CD4-positive, alpha-beta T cell (primary cell): ENCODE data around the gene SCN4A. TPM values are rescaled to one million over a fixed set of nuclear protein-coding genes. Genes with fewer than 3 reads are reported as not detected.
A peak's percentile ranks its signal among the peaks of the same experiment; 100 is the strongest.

ENCODE experiments used
- ATAC-seq: fragments of 200-7000 bp; cut with Tn5 transposase; one replicate; pipeline ENCODE4 v1.10.0; 2022; ENCODE audit warnings: mild to moderate bottlenecking; ENCODE audit not compliant: poor library complexity
- CTCF ChIA-PET: fragments of 350-600 bp; sonication (Branson Sonifier 250); formaldehyde crosslinking; loops from one replicate; lab custom pipeline; 2021; ENCODE audit warnings: antibody characterized with exemption, inconsistent platforms; lab: Charles Lee
- POLR2A ChIA-PET: fragments of 350-600 bp; sonication (Branson Sonifier 250); formaldehyde crosslinking; loops from one replicate; lab custom pipeline; 2021; ENCODE audit warnings: antibody characterized with exemption, inconsistent platforms; lab: Charles Lee
- DNase-seq, 14 experiments: peaks; one replicate each; pipeline ENCODE4 v3.0.0-alpha.2; 2013 to 2020; ENCODE audit warnings: mixed read lengths in 2 of 14
- H3K27ac ChIP-seq, 2 donors: one replicate each; pipeline versions ENCODE4 v1.5.1 to v1.7.0; 2013; ENCODE audit warnings: low read length in 2 of 2, low read depth in 1 of 2, mild to moderate bottlenecking in 1 of 2
- H3K27me3 ChIP-seq, 2 experiments: 1 replicate in 1 of 2; 2 replicates in 1 of 2; pipeline versions ENCODE4 v1.6.1 to v1.7.0; 2013; ENCODE audit warnings: low read length in 2 of 2, control low read depth in 1 of 2, mild to moderate bottlenecking in 1 of 2, moderate library complexity in 1 of 2; ENCODE audit not compliant: insufficient read depth in 2 of 2, control insufficient read depth in 1 of 2
- H3K36me3 ChIP-seq: one replicate; pipeline ENCODE4 v1.6.1; 2013; ENCODE audit warnings: low read length, control low read depth; ENCODE audit not compliant: insufficient read depth
- H3K4me1 ChIP-seq: one replicate; pipeline ENCODE4 v1.6.1; 2013; ENCODE audit warnings: low read length, control low read depth; ENCODE audit not compliant: insufficient read depth
- H3K4me3 ChIP-seq: one replicate; pipeline ENCODE4 v1.5.1; 2013; ENCODE audit warnings: mild to moderate bottlenecking, low read length, moderate library complexity
- H3K9me3 ChIP-seq, 2 experiments: 1 replicate in 1 of 2; 2 replicates in 1 of 2; pipeline versions ENCODE4 v1.6.1 to v1.7.0; 2013; ENCODE audit warnings: low read length in 2 of 2, mild to moderate bottlenecking in 2 of 2, control low read depth in 1 of 2, moderate library complexity in 1 of 2; ENCODE audit not compliant: control insufficient read depth in 1 of 2, insufficient read depth in 1 of 2
- H3K27ac Mint-ChIP-seq: one replicate; pipeline ENCODE4 v1.8.0; 2020; ENCODE audit warnings: mixed read lengths
- H3K27me3 Mint-ChIP-seq: one replicate; pipeline ENCODE4 v1.8.0; 2021; ENCODE audit warnings: mixed read lengths
- H3K36me3 Mint-ChIP-seq: one replicate; pipeline ENCODE4 v1.8.0; 2021; ENCODE audit warnings: low read depth, mixed read lengths
- H3K4me1 Mint-ChIP-seq: one replicate; pipeline ENCODE4 v1.8.0; 2021; ENCODE audit warnings: low read depth, mixed read lengths
- H3K4me3 Mint-ChIP-seq: one replicate; pipeline ENCODE4 v1.8.0; 2020; ENCODE audit warnings: mild to moderate bottlenecking, mixed read lengths
- H3K9me3 Mint-ChIP-seq: one replicate; pipeline ENCODE4 v1.8.0; 2020; ENCODE audit warnings: mixed read lengths
- CTCF ChIP-seq: fragments of 200-600 bp; IDR thresholded peaks from one replicate; pipeline ENCODE4 v1.8.0; 2022; ENCODE audit warnings: antibody characterized with exemption, mild to moderate bottlenecking
- intact Hi-C, 2 experiments: fragments of 100-400 bp; cut with DNase I in 1 of 2; cut with micrococcal nuclease in 1 of 2; formaldehyde crosslinking; loops; one replicate each; pipeline versions ENCODE4 v1.15.1 to v1.9.0; 2023 to 2025; cut with DNase I, micrococcal nuclease
- total RNA-seq, 174 experiments: library from RNA in 2 of 174; stranded (reverse) in 2 of 174; gene quantifications; one replicate each; pipeline ENCODE4 v1.2.3 and lab custom pipeline; 2021 to 2026

SCN4A gene
- total RNA-seq, 2 experiments from 2014 or later = 0.03 TPM; not detected in 1

GRCh38 chr17:63989622-63990345 lies 17.1 kb upstream of the SCN4A start:
- Histone ChIP-seq H3K27me3 (no peaks in the 10 kb centered on the region), H3K27ac (no peak overlapping the region), H3K4me3 (no peak overlapping the region), H3K36me3 (no peaks in the 10 kb centered on the region), H3K4me1 (peaks cover 58% of the 10 kb centered on the region), H3K9me3 (no peaks in the 10 kb centered on the region)
- no peak for ATAC-seq
- intact Hi-C loops = loop anchor here (1.0 to 5.0 kb wide), 4 partner anchors 42 to 72 kb away; partner anchors contain the start of genes CD79B (in 1 of the 2) and GH1 (in 1 of the 2)
- H3K27ac Mint-ChIP-seq = peak overlapping the region; percentile 56
- no peak for DNase-seq
- peaks cover 61% of the 10 kb centered on the region for H3K4me1 Mint-ChIP-seq
- H3K27me3 Mint-ChIP-seq = no peaks in the 10 kb centered on the region
- H3K36me3 Mint-ChIP-seq = peaks cover 5% of the 10 kb centered on the region
- ChIA-PET POLR2A (interaction anchor here (1.1 to 1.6 kb wide), 5 partner anchors 27 to 156 kb away, joined by 4 to 14 read pairs (median 8); partner anchors contain the start of gene ICAM2), CTCF (interaction anchor here (0.6 to 2.8 kb wide), 16 partner anchors 10 to 157 kb away, joined by 3 to 30 read pairs (median 4); partner anchors contain the start of genes GH1 and ICAM2)
- H3K9me3 Mint-ChIP-seq = no peaks in the 10 kb centered on the region
- TF ChIP-seq CTCF = no peak
- peak overlapping the region; percentile 11 for H3K4me3 Mint-ChIP-seq

GRCh38 chr17:63988741-63989621 lies 16.3 kb upstream of the SCN4A start:
- H3K4me3 Mint-ChIP-seq = no peak overlapping the region

More at GRCh38 chr17:63988741-63989621, 16.3 kb upstream of the SCN4A start:
- Mint-ChIP-seq H3K27ac (no peak overlapping the region), H3K27me3 (no peaks in the 10 kb centered on the region), H3K36me3 (peaks cover 5% of the 10 kb centered on the region), H3K4me1 (peaks cover 61% of the 10 kb centered on the region), H3K9me3 (no peaks in the 10 kb centered on the region)
- ChIA-PET CTCF (interaction anchor here (0.6 to 2.1 kb wide), 3 partner anchors 9 to 70 kb away, joined by 3 to 24 read pairs (median 13); partner anchors contain the start of genes GH1 and ICAM2), POLR2A (no interaction called here)
- no peak for ATAC-seq
- intact Hi-C loops = loop anchor here in 1 of 2 experiments (5.0 kb wide), 1 partner anchor 57 kb away; the partner anchor contains the start of gene CD79B
- no peak for DNase-seq
- Histone ChIP-seq H3K36me3 (no peaks in the 10 kb centered on the region), H3K4me3 (no peak overlapping the region), H3K27me3 (no peaks in the 10 kb centered on the region), H3K4me1 (peaks cover 60% of the 10 kb centered on the region), H3K27ac (no peak overlapping the region), H3K9me3 (no peaks in the 10 kb centered on the region)
- no peak for TF ChIP-seq CTCF
